Ovary (tissue), 9 donors: Measurements from ENCODE around the gene ZNF385C. TPM values are rescaled to one million over a fixed set of nuclear protein-coding genes. Genes with fewer than 3 reads are reported as not detected.

ENCODE experiments used
- DNase-seq, 5 donors: peaks; one replicate each; pipeline ENCODE4 v3.0.0-alpha.2; 2019 to 2020
- H3K27ac ChIP-seq, 2 donors: fragments of 200-600 bp; one replicate each; pipeline versions ENCODE4 v1.5.1 to v1.8.0; 2019 to 2022
- H3K27me3 ChIP-seq: fragments of 200-600 bp; one replicate; pipeline ENCODE4 v1.8.0; 2022
- H3K36me3 ChIP-seq: fragments of 200-600 bp; sonication (generic); one replicate; pipeline ENCODE4 v1.5.1; 2019
- H3K4me1 ChIP-seq: one replicate; pipeline ENCODE4 v1.8.1; 2013; ENCODE audit warnings: mild to moderate bottlenecking, moderate library complexity; ENCODE audit not compliant: insufficient read depth
- H3K4me3 ChIP-seq: fragments of 200-600 bp; sonication (generic); one replicate; pipeline ENCODE4 v1.5.1; 2017
- H3K9me3 ChIP-seq, 2 donors: fragments of 200-600 bp in 1 of 2; sonication (generic) in 1 of 2; one replicate each; pipeline versions ENCODE4 v1.5.1 to v1.8.1; 2013 to 2019; ENCODE audit warnings: mild to moderate bottlenecking in 1 of 2, moderate library complexity in 1 of 2
- CTCF ChIP-seq, 3 donors: fragments of 450-650 bp in 2 of 3; fragments of 200-600 bp in 1 of 3; IDR thresholded peaks; one replicate each; pipeline versions ENCODE4 v1.5.1 to v1.8.0; 2016 to 2022; ENCODE audit warnings: antibody characterized with exemption in 3 of 3, mild to moderate bottlenecking in 1 of 3
- EP300 ChIP-seq: sonication (generic); formaldehyde crosslinking; IDR thresholded peaks from one replicate; pipeline ENCODE4 v1.6.1; 2017; ENCODE audit warnings: antibody characterized with exemption
- POLR2A ChIP-seq: fragments of 450-650 bp; IDR thresholded peaks from one replicate; pipeline ENCODE4 v1.6.1; 2017; ENCODE audit warnings: antibody characterized with exemption, mild to moderate bottlenecking, moderate library complexity
- WGBS, 3 donors: extraction: QIAGEN DNeasy Blood & Tissue Kit in 1 of 3; methylation state at CpG; one replicate each; pipeline versions ENCODE4 v1.1.5 to v1.1.7; 2013 to 2017; 5-methylcytosine and 5-hydroxymethylcytosine counted together
- intact Hi-C, 4 donors: fragments of 100-400 bp; cut with DNase I; formaldehyde crosslinking; loops; one replicate each; pipeline versions ENCODE4 v1.11.0 to v1.15.1; 2022 to 2023
- polyA plus RNA-seq, 2 donors: library from polyadenylated mRNA; stranded (reverse); fragments of 200-250 nt in 1 of 2; fragments of 350-450 nt in 1 of 2; fragmentation: Illumina TruSeq in 1 of 2; extraction: RNeasy Lipid Tissue Mini Kit (QIAGEN cat#74804) in 1 of 2; gene quantifications; one replicate each; pipeline ENCODE4 v1.2.3, GENCODE V29; 2013 to 2014
- total RNA-seq, 7 donors: library from RNA; depleted of rRNA in 2 of 7; stranded (reverse); fragments of >200 nt in 2 of 7; fragmentation: NEBNext Ultra II Directional in 3 of 7; extraction: Animal tissue kit (Norgen Biotek cat#: 25700) in 3 of 7; gene quantifications; one replicate each; pipeline versions ENCODE4 v1.1.0 to v1.2.4, GENCODE V29; 2016 to 2023
- donor health status: DM: no; HTN: no; CAD: no; lungs with moderate emphysema.
- donor health status: DM: no; HTN: no; CAD: no.
- donor health status: Bipolar disorder and iron deficiency.
- donor health status: DM: yes; HTN: yes; CAD: no.
- donor health status: DM: no; HTN: no; CAD: no.
- donor health status: DM: yes; HTN: yes; CAD: no.

The ZNF385C gene
- total and polyA plus RNA-seq, 9 donors = 0.36 to 3.0 (median 1.7) TPM

- peaks cover 10% of the 10 kb centered on the region for H3K4me1 ChIP-seq
- no peaks in the 10 kb centered on the region for H3K36me3 ChIP-seq
- 39 to 58% (median 49%) methylated on average over 6 of the region's 6 CpGs for WGBS, 3 donors
- DNase-seq = no peak
- intact Hi-C loops = no loop called here
- no peaks in the 10 kb centered on the region for H3K27me3 ChIP-seq
- no peak overlapping the region for H3K4me3 ChIP-seq
- H3K9me3 ChIP-seq = no peaks in the 10 kb centered on the region
- TF ChIP-seq CTCF (IDR thresholded peaks at IDR 0.05) = no peak
- TF ChIP-seq POLR2A = no peak
- TF ChIP-seq EP300 = no peak
- H3K27ac ChIP-seq = peak overlapping the region in 1 of 2 donors; percentile 51
These were observed 36.9 kb upstream of the ZNF385C start for GRCh38 chr17:42135151-42135550.

GRCh38 chr17:42133461-42134041 is 35.3 kb upstream of the ZNF385C start:
- intact Hi-C loops = no loop called here
- Histone ChIP-seq H3K4me1 (peaks cover 12% of the 10 kb centered on the region), H3K27ac (no peak overlapping the region), H3K36me3 (no peaks in the 10 kb centered on the region), H3K9me3 (no peaks in the 10 kb centered on the region), H3K27me3 (no peaks in the 10 kb centered on the region), H3K4me3 (no peak overlapping the region)
- no peak for DNase-seq
- TF ChIP-seq EP300 (no peak), CTCF (IDR thresholded peaks at IDR 0.05) (no peak), POLR2A (no peak)
- 45 to 58% (median 53%) methylated on average over 4 of the region's 4 CpGs for WGBS, 3 donors

- Histone ChIP-seq H3K36me3 (no peaks in the 10 kb centered on the region), H3K4me3 (no peak overlapping the region), H3K9me3 (no peaks in the 10 kb centered on the region), H3K27me3 (no peaks in the 10 kb centered on the region), H3K4me1 (peaks cover 12% of the 10 kb centered on the region), H3K27ac (no peak overlapping the region)
- no peak for DNase-seq
- intact Hi-C loops = no loop called here
- TF ChIP-seq POLR2A (no peak), EP300 (no peak), CTCF (IDR thresholded peaks at IDR 0.05) (no peak)
- 58 to 72% (median 71%) methylated on average over 3 of the region's 3 CpGs for WGBS, 3 donors
These were observed 34.7 kb upstream of the ZNF385C start for GRCh38 chr17:42132941-42133340.

- intact Hi-C loops = no loop called here
- Histone ChIP-seq H3K36me3 (no peaks in the 10 kb centered on the region), H3K27ac (no peak overlapping the region), H3K27me3 (no peaks in the 10 kb centered on the region), H3K4me1 (peaks cover 12% of the 10 kb centered on the region), H3K4me3 (no peak overlapping the region), H3K9me3 (no peaks in the 10 kb centered on the region)
- no peak for DNase-seq
- no peak for TF ChIP-seq POLR2A
- no peak for TF ChIP-seq EP300
- no peak for TF ChIP-seq CTCF (IDR thresholded peaks at IDR 0.05)
- WGBS, 3 donors = 40 to 54% (median 51%) methylated on average over 4 of the region's 4 CpGs
These were observed 33.7 kb upstream of the ZNF385C start for GRCh38 chr17:42131981-42132432.
